Measurements from ENCODE around the gene AGPAT2.
A peak's percentile ranks its signal among the peaks of the same experiment; 100 is the strongest.

The AGPAT2 gene

GRCh38 chr9:136665111-136665703 lies 22.1 kb downstream of the AGPAT2 start:
- TF ChIP-seq SPI1 (IDR thresholded peaks at IDR 0.05; ENCODE audit: low read depth, low read length) (no peak), POLR2AphosphoS5 (IDR thresholded peaks at IDR 0.05; ENCODE audit: low read depth, low read length) (no peak), TAF1 (IDR thresholded peaks at IDR 0.05; ENCODE audit: low read depth, low read length) (no peak), POU2F2 (IDR thresholded peaks at IDR 0.05; ENCODE audit: low read depth, low read length) (no peak), PAX5 (IDR thresholded peaks at IDR 0.05; ENCODE audit: insufficient read depth, low read length, severe bottlenecking) (no peak), POLR2A (IDR thresholded peaks at IDR 0.05; ENCODE audit: low read depth, low read length) (no peak)
- DNase-seq (ENCODE audit: insufficient read length, low spot score) (peak; percentile 79), FAIRE-seq (no peak)

DNA sequence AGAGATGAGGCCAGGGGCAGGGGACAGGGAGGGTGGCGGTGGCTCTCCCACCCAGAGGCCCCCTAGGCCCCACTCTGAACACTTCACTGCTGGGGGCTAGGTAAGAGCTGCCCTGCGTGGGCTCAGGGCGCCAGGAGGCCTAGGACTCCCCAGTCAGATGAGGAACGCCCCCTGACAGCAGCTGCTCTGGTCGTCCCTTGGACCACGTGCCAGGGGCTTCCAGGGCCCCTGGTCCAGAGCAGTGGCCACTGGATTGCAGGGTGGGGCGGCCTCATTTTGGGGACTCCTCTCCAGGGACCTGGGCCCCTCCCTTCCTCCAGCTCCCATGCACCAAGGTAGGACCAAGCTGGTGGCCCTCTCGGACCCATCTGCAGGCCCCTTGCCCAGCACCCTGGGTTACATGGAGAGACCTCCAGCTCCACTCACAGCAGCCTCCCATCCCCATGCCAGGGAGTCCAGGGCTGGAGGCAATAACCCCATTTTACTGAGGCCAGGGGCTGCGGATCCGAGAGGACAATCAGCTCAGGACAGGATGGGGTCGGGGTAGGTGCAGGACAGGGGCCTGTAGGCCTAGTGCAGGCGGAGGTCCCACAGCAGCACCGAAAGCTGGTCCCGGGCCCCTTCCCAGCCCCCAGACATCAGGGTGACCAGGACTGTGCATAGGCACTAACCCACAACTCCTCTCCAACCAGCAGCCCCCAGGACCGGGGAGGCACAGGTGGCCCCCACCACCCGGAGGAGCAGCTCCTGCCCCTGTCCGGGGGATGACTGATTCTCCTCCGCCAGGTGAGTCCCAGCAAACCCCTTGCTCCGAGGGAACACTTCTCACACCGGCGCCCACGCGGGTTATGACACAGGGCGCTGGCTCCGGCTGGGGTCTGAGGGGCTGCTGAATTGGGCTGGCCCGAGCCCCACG lies 23.0 kb downstream of the AGPAT2 start:
- FAIRE-seq: no peak
- no peak for DNase-seq (ENCODE audit: insufficient read length, low spot score)
- TF ChIP-seq SPI1 (IDR thresholded peaks at IDR 0.05; ENCODE audit: low read depth, low read length) (no peak), POU2F2 (IDR thresholded peaks at IDR 0.05; ENCODE audit: low read depth, low read length) (no peak), POLR2A (IDR thresholded peaks at IDR 0.05; ENCODE audit: low read depth, low read length) (no peak), POLR2AphosphoS5 (IDR thresholded peaks at IDR 0.05; ENCODE audit: low read depth, low read length) (no peak), PAX5 (IDR thresholded peaks at IDR 0.05; ENCODE audit: insufficient read depth, low read length, severe bottlenecking) (no peak), TAF1 (IDR thresholded peaks at IDR 0.05; ENCODE audit: low read depth, low read length) (no peak)

- DNase-seq (ENCODE audit: insufficient read length, low spot score) (no peak), FAIRE-seq (no peak)
- no peak for TF ChIP-seq POLR2A (IDR thresholded peaks at IDR 0.05; ENCODE audit: low read depth, low read length)
- TF ChIP-seq POU2F2 (IDR thresholded peaks at IDR 0.05; ENCODE audit: low read depth, low read length): no peak
- no peak for TF ChIP-seq PAX5 (IDR thresholded peaks at IDR 0.05; ENCODE audit: insufficient read depth, low read length, severe bottlenecking)
- TF ChIP-seq TAF1 (IDR thresholded peaks at IDR 0.05; ENCODE audit: low read depth, low read length): no peak
- no peak for TF ChIP-seq SPI1 (IDR thresholded peaks at IDR 0.05; ENCODE audit: low read depth, low read length)
- no peak for TF ChIP-seq POLR2AphosphoS5 (IDR thresholded peaks at IDR 0.05; ENCODE audit: low read depth, low read length)
Observed at GRCh38 chr9:136662656-136663581, 24.3 kb downstream of the AGPAT2 start, which contains the start of gene EGFL7. TSS of gene EGFL7 (plus strand) at chr9:136662916. CDS start at chr9:136668283, 5,367 bp downstream.

DNA sequence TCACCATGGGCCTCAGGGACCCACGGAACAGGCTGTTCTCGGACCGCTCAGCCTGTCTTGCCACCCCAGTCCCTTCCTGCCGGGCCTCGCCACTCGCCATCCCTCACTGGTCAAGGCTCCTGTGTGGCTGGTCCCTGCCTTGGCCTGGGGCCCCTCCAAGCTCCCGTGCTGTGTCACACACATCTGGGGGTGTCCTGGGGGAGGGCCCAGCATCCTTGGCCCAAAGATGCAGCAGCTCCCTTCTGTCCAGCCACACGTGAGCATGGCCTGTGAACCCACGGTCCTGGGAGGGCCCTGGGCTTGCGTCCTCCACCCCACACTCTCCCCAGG lies 25.0 kb downstream of the AGPAT2 start:
- no peak for TF ChIP-seq POU2F2 (IDR thresholded peaks at IDR 0.05; ENCODE audit: low read depth, low read length)
- TF ChIP-seq POLR2AphosphoS5 (IDR thresholded peaks at IDR 0.05; ENCODE audit: low read depth, low read length): no peak
- TF ChIP-seq PAX5 (IDR thresholded peaks at IDR 0.05; ENCODE audit: insufficient read depth, low read length, severe bottlenecking): no peak
- TF ChIP-seq SPI1 (IDR thresholded peaks at IDR 0.05; ENCODE audit: low read depth, low read length): no peak
- no peak for TF ChIP-seq POLR2A (IDR thresholded peaks at IDR 0.05; ENCODE audit: low read depth, low read length)
- no peak for TF ChIP-seq TAF1 (IDR thresholded peaks at IDR 0.05; ENCODE audit: low read depth, low read length)
- DNase-seq (ENCODE audit: insufficient read length, low spot score) (no peak), FAIRE-seq (no peak)

- no peak for DNase-seq (ENCODE audit: insufficient read length, low spot score)
- TF ChIP-seq PAX5 (IDR thresholded peaks at IDR 0.05; ENCODE audit: insufficient read depth, low read length, severe bottlenecking) (no peak), POU2F2 (IDR thresholded peaks at IDR 0.05; ENCODE audit: low read depth, low read length) (no peak), SPI1 (IDR thresholded peaks at IDR 0.05; ENCODE audit: low read depth, low read length) (no peak), POLR2AphosphoS5 (IDR thresholded peaks at IDR 0.05; ENCODE audit: low read depth, low read length) (no peak), TAF1 (IDR thresholded peaks at IDR 0.05; ENCODE audit: low read depth, low read length) (no peak), POLR2A (IDR thresholded peaks at IDR 0.05; ENCODE audit: low read depth, low read length) (no peak)
- FAIRE-seq: no peak
Observed at GRCh38 chr9:136661641-136662325, 25.5 kb downstream of the AGPAT2 start.

DNA sequence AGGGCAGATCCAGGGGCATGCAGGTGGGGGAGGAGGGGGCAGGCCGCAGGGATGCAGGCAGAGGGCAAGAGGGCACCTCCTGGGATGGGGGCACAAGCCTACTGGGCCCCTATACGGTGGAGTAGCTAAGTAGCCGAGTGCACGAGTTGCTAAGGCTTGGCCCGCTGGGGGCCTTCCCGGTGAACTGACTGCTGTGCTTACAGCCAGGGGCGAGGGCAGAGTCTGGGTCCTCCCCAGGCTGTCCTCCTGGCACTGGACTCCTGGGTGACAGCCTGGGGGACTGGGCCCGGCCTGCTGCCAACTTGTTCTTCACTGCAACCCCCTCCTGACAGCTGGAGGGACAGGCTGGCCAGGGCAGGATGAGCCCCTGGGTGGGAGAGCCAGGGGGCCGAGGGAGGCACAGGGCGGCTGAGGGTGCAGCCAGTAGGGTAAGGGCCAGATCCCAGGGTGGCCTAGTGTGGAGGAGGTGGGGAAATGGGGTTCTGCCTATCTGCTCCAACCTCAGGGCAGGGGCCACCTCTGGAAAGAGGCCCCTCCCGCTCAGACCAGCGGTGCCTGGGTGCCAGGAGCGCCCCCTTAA lies 26.2 kb downstream of the AGPAT2 start:
- no peak for TF ChIP-seq TAF1 (IDR thresholded peaks at IDR 0.05; ENCODE audit: low read depth, low read length)
- TF ChIP-seq POLR2A (IDR thresholded peaks at IDR 0.05; ENCODE audit: low read depth, low read length): no peak
- no peak for TF ChIP-seq POU2F2 (IDR thresholded peaks at IDR 0.05; ENCODE audit: low read depth, low read length)
- TF ChIP-seq PAX5 (IDR thresholded peaks at IDR 0.05; ENCODE audit: insufficient read depth, low read length, severe bottlenecking): no peak
- TF ChIP-seq POLR2AphosphoS5 (IDR thresholded peaks at IDR 0.05; ENCODE audit: low read depth, low read length): no peak
- no peak for TF ChIP-seq SPI1 (IDR thresholded peaks at IDR 0.05; ENCODE audit: low read depth, low read length)
- no peak for DNase-seq (ENCODE audit: insufficient read length, low spot score)
- FAIRE-seq: no peak

GRCh38 chr9:136659861-136660784 lies 27.1 kb downstream of the AGPAT2 start:
- no peak for FAIRE-seq
- TF ChIP-seq PAX5 (IDR thresholded peaks at IDR 0.05; ENCODE audit: insufficient read depth, low read length, severe bottlenecking) (no peak), SPI1 (IDR thresholded peaks at IDR 0.05; ENCODE audit: low read depth, low read length) (no peak), POU2F2 (IDR thresholded peaks at IDR 0.05; ENCODE audit: low read depth, low read length) (no peak), TAF1 (IDR thresholded peaks at IDR 0.05; ENCODE audit: low read depth, low read length) (no peak), POLR2A (IDR thresholded peaks at IDR 0.05; ENCODE audit: low read depth, low read length) (no peak), POLR2AphosphoS5 (IDR thresholded peaks at IDR 0.05; ENCODE audit: low read depth, low read length) (no peak)
- DNase-seq (ENCODE audit: insufficient read length, low spot score): no peak
